Smooth muscle cell (in vitro differentiated cells): ENCODE data around the gene SH3RF3. TPM values are rescaled to one million over a fixed set of nuclear protein-coding genes. Genes with fewer than 3 reads are reported as not detected.

ENCODE experiments used
- DNase-seq: peaks from one replicate; lab custom pipeline; 2025; ENCODE audit not compliant: unreplicated experiment; lab: John Stamatoyannopoulos, UW
- H2AFZ ChIP-seq: fragments of 200-600 bp; sonication (generic); 2 replicates; pipeline ENCODE4 v1.6.0; 2016; ENCODE audit warnings: antibody characterized with exemption, low read depth, mild to moderate bottlenecking
- H3F3A ChIP-seq: fragments of 200-600 bp; sonication (generic); 2 replicates; pipeline ENCODE4 v1.6.0; 2017; ENCODE audit warnings: antibody characterized with exemption, low read depth
- H3K27ac ChIP-seq: fragments of 200-600 bp; sonication (generic); 2 replicates; pipeline ENCODE4 v1.5.1; 2016; ENCODE audit warnings: low read depth, mild to moderate bottlenecking
- H3K27me3 ChIP-seq: fragments of 200-600 bp; sonication (generic); 2 replicates; pipeline ENCODE4 v1.6.1; 2016; ENCODE audit warnings: low read depth, mild to moderate bottlenecking
- H3K36me3 ChIP-seq: fragments of 200-600 bp; sonication (generic); 2 replicates; pipeline ENCODE4 v1.5.1; 2016; ENCODE audit warnings: low read depth
- H3K4me1 ChIP-seq: fragments of 200-600 bp; sonication (generic); 2 replicates; pipeline ENCODE4 v1.5.1; 2016; ENCODE audit warnings: low read depth
- H3K4me2 ChIP-seq: fragments of 200-600 bp; sonication (generic); 2 replicates; pipeline ENCODE4 v1.6.0; 2016; ENCODE audit warnings: mild to moderate bottlenecking
- H3K4me3 ChIP-seq: fragments of 200-600 bp; sonication (generic); 2 replicates; pipeline ENCODE4 v1.5.1; 2016; ENCODE audit warnings: mild to moderate bottlenecking
- H3K79me2 ChIP-seq: fragments of 200-600 bp; sonication (generic); 2 replicates; pipeline ENCODE4 v1.6.0; 2016; ENCODE audit warnings: low read depth, mild to moderate bottlenecking
- H3K9ac ChIP-seq: fragments of 200-600 bp; sonication (generic); 2 replicates; pipeline ENCODE4 v1.6.0; 2016; ENCODE audit warnings: low read depth
- H3K9me3 ChIP-seq: fragments of 200-600 bp; sonication (generic); replicated peaks from 2 replicates; pipeline ENCODE4 v1.5.1; 2016; ENCODE audit warnings: low read depth
- H4K20me1 ChIP-seq: fragments of 200-600 bp; sonication (generic); 2 replicates; pipeline ENCODE4 v1.6.0; 2016; ENCODE audit warnings: low read depth
- CTCF ChIP-seq: fragments of 200-600 bp; sonication (generic); IDR thresholded peaks from 2 replicates; pipeline ENCODE4 v1.5.1; 2017; ENCODE audit warnings: borderline replicate concordance, mild to moderate bottlenecking, antibody characterized with exemption; ENCODE audit not compliant: insufficient read depth, poor library complexity, severe bottlenecking
- WGBS: methylation state at CpG from one replicate; pipeline ENCODE4 v1.1.7; 2016; ENCODE audit warnings: low lambda C conversion rate; 5-methylcytosine and 5-hydroxymethylcytosine counted together
- polyA plus RNA-seq: library from polyadenylated mRNA; unstranded; fragments of >200 nt; fragmentation: Nextera tagmentation; extraction: Ambion mirVana; gene quantifications from 2 replicates; pipeline ENCODE4 v1.2.1, GENCODE V29; 2016
- total RNA-seq: library from RNA; depleted of rRNA; stranded (reverse); fragments of >200 nt; gene quantifications from 2 replicates; pipeline ENCODE4 v1.2.3, GENCODE V29; 2014

The SH3RF3 gene
- total and polyA plus RNA-seq, 2 experiments from 2014 or later: 6.6 to 11.8 TPM

- no peak overlapping the region for H3K27ac ChIP-seq
- H3K79me2 ChIP-seq: peaks cover 36% of the 10 kb centered on the region
- TF ChIP-seq CTCF: no peak
- H3K4me3 ChIP-seq: no peak overlapping the region
- H3F3A ChIP-seq: no peaks in the 10 kb centered on the region
- WGBS: 27% methylated on average over 7 of the region's 7 CpGs
- no peak for DNase-seq
- no peak overlapping the region for H2AFZ ChIP-seq
- H3K4me2 ChIP-seq: no peak overlapping the region
- no peaks in the 10 kb centered on the region for H3K9me3 ChIP-seq
- no peaks in the 10 kb centered on the region for H3K4me1 ChIP-seq
- H3K9ac ChIP-seq: no peak overlapping the region
- no peaks in the 10 kb centered on the region for H3K27me3 ChIP-seq
- H3K36me3 ChIP-seq: no peaks in the 10 kb centered on the region
- peaks cover 90% of the 10 kb centered on the region for H4K20me1 ChIP-seq
Measured at GRCh38 chr2:109284826-109285225, 155.8 kb downstream of the SH3RF3 start.

GRCh38 chr2:109285244-109285651, 156.2 kb downstream of the SH3RF3 start:
- Histone ChIP-seq H3F3A (no peaks in the 10 kb centered on the region), H3K27me3 (no peaks in the 10 kb centered on the region), H3K9ac (no peak overlapping the region), H3K79me2 (peaks cover 34% of the 10 kb centered on the region), H3K4me2 (no peak overlapping the region), H4K20me1 (peaks cover 94% of the 10 kb centered on the region), H2AFZ (no peak overlapping the region), H3K4me3 (no peak overlapping the region), H3K36me3 (no peaks in the 10 kb centered on the region), H3K4me1 (no peaks in the 10 kb centered on the region), H3K9me3 (no peaks in the 10 kb centered on the region), H3K27ac (no peak overlapping the region)
- no peak for TF ChIP-seq CTCF
- 75% methylated on average over 11 of the region's 11 CpGs for WGBS
- DNase-seq: no peak

- peaks cover 85% of the 10 kb centered on the region for H4K20me1 ChIP-seq
- no peak for TF ChIP-seq CTCF
Measured at GRCh38 chr2:109287413-109287812, 158.4 kb downstream of the SH3RF3 start.

GRCh38 chr2:109287838-109288237, 158.8 kb downstream of the SH3RF3 start:
- Histone ChIP-seq H3F3A (no peaks in the 10 kb centered on the region), H3K4me2 (no peak overlapping the region), H3K4me1 (no peaks in the 10 kb centered on the region), H4K20me1 (peaks cover 81% of the 10 kb centered on the region), H3K36me3 (no peaks in the 10 kb centered on the region), H3K9ac (no peak overlapping the region), H3K4me3 (no peak overlapping the region), H3K9me3 (no peaks in the 10 kb centered on the region), H3K27ac (no peak overlapping the region), H3K79me2 (peaks cover 24% of the 10 kb centered on the region), H3K27me3 (no peaks in the 10 kb centered on the region), H2AFZ (no peak overlapping the region)
- DNase-seq: no peak
- no peak for TF ChIP-seq CTCF
- WGBS: 94% methylated on average over 2 of the region's 2 CpGs

More at GRCh38 chr2:109287413-109287812, 158.4 kb downstream of the SH3RF3 start:
- H3K4me1 ChIP-seq: no peaks in the 10 kb centered on the region
- 94% methylated on average over 5 of the region's 5 CpGs for WGBS
- no peaks in the 10 kb centered on the region for H3K27me3 ChIP-seq
- no peak overlapping the region for H3K4me3 ChIP-seq
- H3K9me3 ChIP-seq: no peaks in the 10 kb centered on the region
- no peak overlapping the region for H3K4me2 ChIP-seq
- H2AFZ ChIP-seq: no peak overlapping the region
- no peaks in the 10 kb centered on the region for H3K36me3 ChIP-seq
- H3F3A ChIP-seq: no peaks in the 10 kb centered on the region
- no peak overlapping the region for H3K9ac ChIP-seq
- no peak for DNase-seq
- peaks cover 24% of the 10 kb centered on the region for H3K79me2 ChIP-seq
- no peak overlapping the region for H3K27ac ChIP-seq
